WTC11 (cell line): ENCODE measurements around the gene VWF. TPM values are rescaled to one million over a fixed set of nuclear protein-coding genes. Genes with fewer than 3 reads are reported as not detected.

Experiments
- GABPB1 ChIP-seq: sonication (generic); formaldehyde crosslinking; IDR thresholded peaks from 2 replicates; pipeline ENCODE4 v1.8.1; 2023; ENCODE audit warnings: mild to moderate bottlenecking, missing genetic modification reagents
- NFE2L1 ChIP-seq: sonication (generic); formaldehyde crosslinking; IDR thresholded peaks from 2 replicates; pipeline ENCODE4 v1.8.1; 2023; ENCODE audit warnings: missing genetic modification reagents
- NR3C1 ChIP-seq: sonication (generic); formaldehyde crosslinking; conservative IDR thresholded peaks from 2 replicates; pipeline ENCODE4 v1.8.1; 2023; ENCODE audit warnings: low read depth, mild to moderate bottlenecking, missing genetic modification reagents
- ZNF121 ChIP-seq: sonication (generic); formaldehyde crosslinking; IDR thresholded peaks from 2 replicates; pipeline ENCODE4 v1.8.0; 2023; ENCODE audit warnings: missing genetic modification reagents
- total RNA-seq: library from RNA; stranded (reverse); gene quantifications from 3 replicates; pipeline ENCODE4 v1.2.3, GENCODE V29; 2021
- TF ChIP-seq, protein P1 (sequence below): fragments of 250-450 bp; sonication (Bioruptor Pico); IDR thresholded peaks from 2 replicates; pipeline ENCODE4 v1.9.0; 2021; ENCODE audit warnings: mild to moderate bottlenecking, borderline replicate concordance
- TF ChIP-seq, protein P2 (sequence below): sonication (generic); formaldehyde crosslinking; IDR thresholded peaks from 2 replicates; pipeline ENCODE4 v1.8.1; 2023; ENCODE audit warnings: mild to moderate bottlenecking, missing genetic modification reagents, moderate library complexity
- TF ChIP-seq, protein P3 (sequence below): sonication (generic); formaldehyde crosslinking; IDR thresholded peaks from 2 replicates; pipeline ENCODE4 v1.8.1; 2023; ENCODE audit warnings: mild to moderate bottlenecking, moderate library complexity, missing genetic modification reagents
- TF ChIP-seq, protein P4 (sequence below): sonication (generic); formaldehyde crosslinking; IDR thresholded peaks from 2 replicates; pipeline ENCODE4 v1.8.0; 2022; ENCODE audit warnings: missing genetic modification reagents
- TF ChIP-seq, protein P5 (sequence below): fragments of 250-450 bp; sonication (Bioruptor Pico); IDR thresholded peaks from 2 replicates; pipeline ENCODE4 v1.9.0; 2021; ENCODE audit warnings: mild to moderate bottlenecking
- TF ChIP-seq, protein P6 (sequence below): sonication (generic); formaldehyde crosslinking; IDR thresholded peaks from 2 replicates; pipeline ENCODE4 v1.8.0; 2022; ENCODE audit warnings: mild to moderate bottlenecking, missing genetic modification reagents
- TF ChIP-seq, protein P7 (sequence below): fragments of 250-450 bp; sonication (Bioruptor Pico); IDR thresholded peaks from 2 replicates; pipeline ENCODE4 v1.9.0; 2021; ENCODE audit warnings: mild to moderate bottlenecking

The VWF gene
- total RNA-seq, 1 experiment from 2014 or later, result 0.48 TPM

DNA sequence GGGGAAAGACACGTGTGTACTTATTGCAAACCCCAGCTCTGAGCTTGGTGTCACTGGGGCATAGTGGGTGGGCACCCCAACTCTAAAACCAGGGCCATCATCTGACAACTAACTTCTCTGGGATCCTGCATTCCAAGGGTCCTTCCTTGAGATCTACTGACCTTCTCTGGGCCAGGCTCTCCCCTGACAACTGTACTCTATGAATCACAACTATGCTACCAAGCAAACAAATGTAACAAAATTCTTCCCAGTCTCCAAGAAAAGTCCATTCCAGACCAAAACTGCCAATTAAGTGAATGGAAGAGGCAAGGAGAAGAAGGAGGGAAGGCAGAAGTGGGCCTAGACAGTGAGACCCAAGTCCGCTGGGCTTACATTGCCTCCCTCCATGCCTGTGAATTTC is 38.2 kb downstream of the VWF start (continued):
- TF ChIP-seq, protein P1, sequence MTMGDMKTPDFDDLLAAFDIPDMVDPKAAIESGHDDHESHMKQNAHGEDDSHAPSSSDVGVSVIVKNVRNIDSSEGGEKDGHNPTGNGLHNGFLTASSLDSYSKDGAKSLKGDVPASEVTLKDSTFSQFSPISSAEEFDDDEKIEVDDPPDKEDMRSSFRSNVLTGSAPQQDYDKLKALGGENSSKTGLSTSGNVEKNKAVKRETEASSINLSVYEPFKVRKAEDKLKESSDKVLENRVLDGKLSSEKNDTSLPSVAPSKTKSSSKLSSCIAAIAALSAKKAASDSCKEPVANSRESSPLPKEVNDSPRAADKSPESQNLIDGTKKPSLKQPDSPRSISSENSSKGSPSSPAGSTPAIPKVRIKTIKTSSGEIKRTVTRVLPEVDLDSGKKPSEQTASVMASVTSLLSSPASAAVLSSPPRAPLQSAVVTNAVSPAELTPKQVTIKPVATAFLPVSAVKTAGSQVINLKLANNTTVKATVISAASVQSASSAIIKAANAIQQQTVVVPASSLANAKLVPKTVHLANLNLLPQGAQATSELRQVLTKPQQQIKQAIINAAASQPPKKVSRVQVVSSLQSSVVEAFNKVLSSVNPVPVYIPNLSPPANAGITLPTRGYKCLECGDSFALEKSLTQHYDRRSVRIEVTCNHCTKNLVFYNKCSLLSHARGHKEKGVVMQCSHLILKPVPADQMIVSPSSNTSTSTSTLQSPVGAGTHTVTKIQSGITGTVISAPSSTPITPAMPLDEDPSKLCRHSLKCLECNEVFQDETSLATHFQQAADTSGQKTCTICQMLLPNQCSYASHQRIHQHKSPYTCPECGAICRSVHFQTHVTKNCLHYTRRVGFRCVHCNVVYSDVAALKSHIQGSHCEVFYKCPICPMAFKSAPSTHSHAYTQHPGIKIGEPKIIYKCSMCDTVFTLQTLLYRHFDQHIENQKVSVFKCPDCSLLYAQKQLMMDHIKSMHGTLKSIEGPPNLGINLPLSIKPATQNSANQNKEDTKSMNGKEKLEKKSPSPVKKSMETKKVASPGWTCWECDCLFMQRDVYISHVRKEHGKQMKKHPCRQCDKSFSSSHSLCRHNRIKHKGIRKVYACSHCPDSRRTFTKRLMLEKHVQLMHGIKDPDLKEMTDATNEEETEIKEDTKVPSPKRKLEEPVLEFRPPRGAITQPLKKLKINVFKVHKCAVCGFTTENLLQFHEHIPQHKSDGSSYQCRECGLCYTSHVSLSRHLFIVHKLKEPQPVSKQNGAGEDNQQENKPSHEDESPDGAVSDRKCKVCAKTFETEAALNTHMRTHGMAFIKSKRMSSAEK (CRISPR knock-in tag), result no peak
- TF ChIP-seq, protein P2, sequence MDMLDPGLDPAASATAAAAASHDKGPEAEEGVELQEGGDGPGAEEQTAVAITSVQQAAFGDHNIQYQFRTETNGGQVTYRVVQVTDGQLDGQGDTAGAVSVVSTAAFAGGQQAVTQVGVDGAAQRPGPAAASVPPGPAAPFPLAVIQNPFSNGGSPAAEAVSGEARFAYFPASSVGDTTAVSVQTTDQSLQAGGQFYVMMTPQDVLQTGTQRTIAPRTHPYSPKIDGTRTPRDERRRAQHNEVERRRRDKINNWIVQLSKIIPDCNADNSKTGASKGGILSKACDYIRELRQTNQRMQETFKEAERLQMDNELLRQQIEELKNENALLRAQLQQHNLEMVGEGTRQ, result no peak
- TF ChIP-seq, protein P3, sequence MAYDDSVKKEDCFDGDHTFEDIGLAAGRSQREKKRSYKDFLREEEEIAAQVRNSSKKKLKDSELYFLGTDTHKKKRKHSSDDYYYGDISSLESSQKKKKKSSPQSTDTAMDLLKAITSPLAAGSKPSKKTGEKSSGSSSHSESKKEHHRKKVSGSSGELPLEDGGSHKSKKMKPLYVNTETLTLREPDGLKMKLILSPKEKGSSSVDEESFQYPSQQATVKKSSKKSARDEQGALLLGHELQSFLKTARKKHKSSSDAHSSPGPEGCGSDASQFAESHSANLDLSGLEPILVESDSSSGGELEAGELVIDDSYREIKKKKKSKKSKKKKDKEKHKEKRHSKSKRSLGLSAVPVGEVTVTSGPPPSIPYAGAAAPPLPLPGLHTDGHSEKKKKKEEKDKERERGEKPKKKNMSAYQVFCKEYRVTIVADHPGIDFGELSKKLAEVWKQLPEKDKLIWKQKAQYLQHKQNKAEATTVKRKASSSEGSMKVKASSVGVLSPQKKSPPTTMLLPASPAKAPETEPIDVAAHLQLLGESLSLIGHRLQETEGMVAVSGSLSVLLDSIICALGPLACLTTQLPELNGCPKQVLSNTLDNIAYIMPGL (CRISPR knock-in tag), result no peak
- TF ChIP-seq, protein P4, sequence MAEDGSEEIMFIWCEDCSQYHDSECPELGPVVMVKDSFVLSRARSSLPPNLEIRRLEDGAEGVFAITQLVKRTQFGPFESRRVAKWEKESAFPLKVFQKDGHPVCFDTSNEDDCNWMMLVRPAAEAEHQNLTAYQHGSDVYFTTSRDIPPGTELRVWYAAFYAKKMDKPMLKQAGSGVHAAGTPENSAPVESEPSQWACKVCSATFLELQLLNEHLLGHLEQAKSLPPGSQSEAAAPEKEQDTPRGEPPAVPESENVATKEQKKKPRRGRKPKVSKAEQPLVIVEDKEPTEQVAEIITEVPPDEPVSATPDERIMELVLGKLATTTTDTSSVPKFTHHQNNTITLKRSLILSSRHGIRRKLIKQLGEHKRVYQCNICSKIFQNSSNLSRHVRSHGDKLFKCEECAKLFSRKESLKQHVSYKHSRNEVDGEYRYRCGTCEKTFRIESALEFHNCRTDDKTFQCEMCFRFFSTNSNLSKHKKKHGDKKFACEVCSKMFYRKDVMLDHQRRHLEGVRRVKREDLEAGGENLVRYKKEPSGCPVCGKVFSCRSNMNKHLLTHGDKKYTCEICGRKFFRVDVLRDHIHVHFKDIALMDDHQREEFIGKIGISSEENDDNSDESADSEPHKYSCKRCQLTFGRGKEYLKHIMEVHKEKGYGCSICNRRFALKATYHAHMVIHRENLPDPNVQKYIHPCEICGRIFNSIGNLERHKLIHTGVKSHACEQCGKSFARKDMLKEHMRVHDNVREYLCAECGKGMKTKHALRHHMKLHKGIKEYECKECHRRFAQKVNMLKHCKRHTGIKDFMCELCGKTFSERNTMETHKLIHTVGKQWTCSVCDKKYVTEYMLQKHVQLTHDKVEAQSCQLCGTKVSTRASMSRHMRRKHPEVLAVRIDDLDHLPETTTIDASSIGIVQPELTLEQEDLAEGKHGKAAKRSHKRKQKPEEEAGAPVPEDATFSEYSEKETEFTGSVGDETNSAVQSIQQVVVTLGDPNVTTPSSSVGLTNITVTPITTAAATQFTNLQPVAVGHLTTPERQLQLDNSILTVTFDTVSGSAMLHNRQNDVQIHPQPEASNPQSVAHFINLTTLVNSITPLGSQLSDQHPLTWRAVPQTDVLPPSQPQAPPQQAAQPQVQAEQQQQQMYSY, result no peak
- TF ChIP-seq, protein P5, sequence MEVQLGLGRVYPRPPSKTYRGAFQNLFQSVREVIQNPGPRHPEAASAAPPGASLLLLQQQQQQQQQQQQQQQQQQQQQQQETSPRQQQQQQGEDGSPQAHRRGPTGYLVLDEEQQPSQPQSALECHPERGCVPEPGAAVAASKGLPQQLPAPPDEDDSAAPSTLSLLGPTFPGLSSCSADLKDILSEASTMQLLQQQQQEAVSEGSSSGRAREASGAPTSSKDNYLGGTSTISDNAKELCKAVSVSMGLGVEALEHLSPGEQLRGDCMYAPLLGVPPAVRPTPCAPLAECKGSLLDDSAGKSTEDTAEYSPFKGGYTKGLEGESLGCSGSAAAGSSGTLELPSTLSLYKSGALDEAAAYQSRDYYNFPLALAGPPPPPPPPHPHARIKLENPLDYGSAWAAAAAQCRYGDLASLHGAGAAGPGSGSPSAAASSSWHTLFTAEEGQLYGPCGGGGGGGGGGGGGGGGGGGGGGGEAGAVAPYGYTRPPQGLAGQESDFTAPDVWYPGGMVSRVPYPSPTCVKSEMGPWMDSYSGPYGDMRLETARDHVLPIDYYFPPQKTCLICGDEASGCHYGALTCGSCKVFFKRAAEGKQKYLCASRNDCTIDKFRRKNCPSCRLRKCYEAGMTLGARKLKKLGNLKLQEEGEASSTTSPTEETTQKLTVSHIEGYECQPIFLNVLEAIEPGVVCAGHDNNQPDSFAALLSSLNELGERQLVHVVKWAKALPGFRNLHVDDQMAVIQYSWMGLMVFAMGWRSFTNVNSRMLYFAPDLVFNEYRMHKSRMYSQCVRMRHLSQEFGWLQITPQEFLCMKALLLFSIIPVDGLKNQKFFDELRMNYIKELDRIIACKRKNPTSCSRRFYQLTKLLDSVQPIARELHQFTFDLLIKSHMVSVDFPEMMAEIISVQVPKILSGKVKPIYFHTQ (CRISPR knock-in tag), result no peak
- TF ChIP-seq GABPB1, result no peak
- no peak for TF ChIP-seq NFE2L1 (CRISPR knock-in tag)
- no peak for TF ChIP-seq NR3C1 (CRISPR knock-in tag)
- TF ChIP-seq, protein P6, sequence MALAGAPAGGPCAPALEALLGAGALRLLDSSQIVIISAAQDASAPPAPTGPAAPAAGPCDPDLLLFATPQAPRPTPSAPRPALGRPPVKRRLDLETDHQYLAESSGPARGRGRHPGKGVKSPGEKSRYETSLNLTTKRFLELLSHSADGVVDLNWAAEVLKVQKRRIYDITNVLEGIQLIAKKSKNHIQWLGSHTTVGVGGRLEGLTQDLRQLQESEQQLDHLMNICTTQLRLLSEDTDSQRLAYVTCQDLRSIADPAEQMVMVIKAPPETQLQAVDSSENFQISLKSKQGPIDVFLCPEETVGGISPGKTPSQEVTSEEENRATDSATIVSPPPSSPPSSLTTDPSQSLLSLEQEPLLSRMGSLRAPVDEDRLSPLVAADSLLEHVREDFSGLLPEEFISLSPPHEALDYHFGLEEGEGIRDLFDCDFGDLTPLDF (CRISPR knock-in tag), result no peak
- TF ChIP-seq ZNF121 (CRISPR knock-in tag), result no peak
- TF ChIP-seq, protein P7, sequence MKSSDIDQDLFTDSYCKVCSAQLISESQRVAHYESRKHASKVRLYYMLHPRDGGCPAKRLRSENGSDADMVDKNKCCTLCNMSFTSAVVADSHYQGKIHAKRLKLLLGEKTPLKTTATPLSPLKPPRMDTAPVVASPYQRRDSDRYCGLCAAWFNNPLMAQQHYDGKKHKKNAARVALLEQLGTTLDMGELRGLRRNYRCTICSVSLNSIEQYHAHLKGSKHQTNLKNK (CRISPR knock-in tag), result no peak
